PFSK-1 (cell line): ENCODE measurements around the gene CNGB1.

Experiments
- FOXP2 ChIP-seq: optimal IDR thresholded peaks from 2 replicates; pipeline ENCODE3; 2011; ENCODE audit warnings: borderline replicate concordance, control low read depth, inconsistent platforms; ENCODE audit not compliant: insufficient read depth; ENCODE audit errors: extremely low read length, extremely low read depth
- POLR2AphosphoS5 ChIP-seq: IDR thresholded peaks from 2 replicates; pipeline ENCODE4 v1.6.1; 2012; ENCODE audit warnings: low read depth, mild to moderate bottlenecking, control low read depth, low read length, moderate library complexity
- REST ChIP-seq, 2 experiments: IDR thresholded peaks; 2 replicates each; pipeline versions ENCODE4 v1.6.1 to v1.8.0; 2011 to 2012; ENCODE audit warnings: low read depth in 2 of 2, low read length in 2 of 2, control low read depth in 1 of 2, inconsistent platforms in 1 of 2, mild to moderate bottlenecking in 1 of 2, moderate library complexity in 1 of 2; ENCODE audit not compliant: insufficient read depth in 1 of 2
- TAF1 ChIP-seq: IDR thresholded peaks from 2 replicates; pipeline ENCODE4 v1.6.1; 2012; ENCODE audit warnings: low read length, control low read depth, borderline replicate concordance; ENCODE audit not compliant: insufficient read depth

- TF ChIP-seq POLR2AphosphoS5 = no peak
- TF ChIP-seq TAF1 = no peak
- no peak for TF ChIP-seq FOXP2
- no peak for TF ChIP-seq REST (IDR thresholded peaks at IDR 0.05; ENCODE audit: insufficient read depth in 1 of 2, low read depth in 2 of 2, low read length in 2 of 2)
Observed at GRCh38 chr16:57949013-57949412, 21.9 kb downstream of the CNGB1 start.
